HG02610 (cell line): ENCODE results near the gene GABRA4.
A peak's percentile ranks its signal among the peaks of the same experiment; 100 is the strongest.

Experiments
- ATAC-seq: cut with Tn5 transposase; IDR thresholded peaks from one replicate; pipeline ENCODE4 v1.9.1; 2021; ENCODE audit warnings: mild to moderate bottlenecking, moderate library complexity; ENCODE audit not compliant: unreplicated experiment

GABRA4 gene

GRCh38 chr4:46979726-46980125, 13.7 kb downstream of the GABRA4 start:
- ATAC-seq: no peak

GRCh38 chr4:46979283-46979682, 14.1 kb downstream of the GABRA4 start:
- no peak for ATAC-seq

- ATAC-seq: no peak
These were observed 16.1 kb downstream of the GABRA4 start for GRCh38 chr4:46977245-46977644.

GRCh38 chr4:46975812-46976553, 17.4 kb downstream of the GABRA4 start:
- peak; percentile 49 for ATAC-seq

GRCh38 chr4:46974891-46975543, 18.4 kb downstream of the GABRA4 start:
- no peak for ATAC-seq

- no peak for ATAC-seq
These were observed 24.5 kb downstream of the GABRA4 start for GRCh38 chr4:46968847-46969246.

GRCh38 chr4:46967631-46968030, 25.8 kb downstream of the GABRA4 start:
- no peak for ATAC-seq

- ATAC-seq: no peak
These were observed 34.5 kb downstream of the GABRA4 start for GRCh38 chr4:46958742-46959488.

GRCh38 chr4:46956451-46956850, 36.9 kb downstream of the GABRA4 start:
- ATAC-seq: no peak

- ATAC-seq: no peak
These were observed 37.8 kb downstream of the GABRA4 start for GRCh38 chr4:46955601-46956000.

- no peak for ATAC-seq
These were observed 38.7 kb downstream of the GABRA4 start for GRCh38 chr4:46954643-46955042.

GRCh38 chr4:46953564-46953963, 39.8 kb downstream of the GABRA4 start:
- no peak for ATAC-seq

GRCh38 chr4:46952451-46952850, 40.9 kb downstream of the GABRA4 start:
- ATAC-seq: no peak

- ATAC-seq: no peak
These were observed 42.6 kb downstream of the GABRA4 start for GRCh38 chr4:46950826-46951225.

- no peak for ATAC-seq
These were observed 43.6 kb downstream of the GABRA4 start for GRCh38 chr4:46949822-46950221.

- no peak for ATAC-seq
These were observed 45.8 kb downstream of the GABRA4 start for GRCh38 chr4:46947541-46947940.

- ATAC-seq: no peak
These were observed 46.4 kb downstream of the GABRA4 start for GRCh38 chr4:46946919-46947536.

- no peak for ATAC-seq
These were observed 48.3 kb downstream of the GABRA4 start for GRCh38 chr4:46945062-46945461.

- ATAC-seq: no peak
These were observed 49.0 kb downstream of the GABRA4 start for GRCh38 chr4:46944345-46944744.

GRCh38 chr4:46937493-46937892, 55.9 kb downstream of the GABRA4 start:
- no peak for ATAC-seq

GRCh38 chr4:46934726-46935125, 58.7 kb downstream of the GABRA4 start:
- ATAC-seq: no peak
